Mucosa of descending colon (tissue), 3 donors: ENCODE measurements around the gene ZNF71. TPM values are rescaled to one million over a fixed set of nuclear protein-coding genes. Genes with fewer than 3 reads are reported as not detected.
A peak's percentile ranks its signal among the peaks of the same experiment; 100 is the strongest.

Source experiments
- ATAC-seq: fragments of 200-7000 bp; cut with Tn5 transposase; one replicate; pipeline ENCODE4 v1.9.1; 2020; ENCODE audit warnings: mild to moderate bottlenecking, moderate library complexity
- DNase-seq, 3 donors: peaks; one replicate each; pipeline ENCODE4 v3.0.0-alpha.2; 2020
- H3K36me3 ChIP-seq: fragments of 200-600 bp; one replicate; pipeline ENCODE4 v1.8.0; 2021; ENCODE audit warnings: low read depth, mild to moderate bottlenecking
- H3K4me1 ChIP-seq: fragments of 200-600 bp; one replicate; pipeline ENCODE4 v1.8.0; 2021; ENCODE audit warnings: low read depth, mild to moderate bottlenecking
- H3K4me3 ChIP-seq: fragments of 200-600 bp; one replicate; pipeline ENCODE4 v1.8.0; 2021; ENCODE audit warnings: mild to moderate bottlenecking
- H3K9me3 ChIP-seq: fragments of 200-600 bp; one replicate; pipeline ENCODE4 v1.8.0; 2021; ENCODE audit warnings: mild to moderate bottlenecking
- intact Hi-C, 2 donors: fragments of 100-400 bp; cut with DNase I in 1 of 2; cut with micrococcal nuclease in 1 of 2; formaldehyde crosslinking; loops; one replicate each; pipeline versions ENCODE4 v1.11.0 to v1.11.1; 2022; cut with DNase I, micrococcal nuclease
- total RNA-seq, 3 donors: library from RNA; stranded (reverse); fragmentation: NEBNext Ultra II Directional in 2 of 3; extraction: Animal tissue kit (Norgen Biotek cat#: 25700) in 2 of 3; gene quantifications; one replicate each; pipeline versions ENCODE4 v1.2.1 to v1.2.4, GENCODE V29; 2021 to 2023
- TF ChIP-seq, protein P1 (sequence below): fragments of 200-600 bp; IDR thresholded peaks from one replicate; pipeline ENCODE4 v1.8.0; 2022; ENCODE audit warnings: antibody characterized with exemption, mild to moderate bottlenecking
- donor health status: DM: no; HTN: no; CAD: no; lungs with moderate emphysema.
- donor health status: DM: no; HTN: no; CAD: no.
- donor health status: DM: no; HTN: yes; CAD: no.

The ZNF71 gene
- total RNA-seq, 3 donors from 2014 or later = 2.8 to 12.2 (median 3.2) TPM

DNA sequence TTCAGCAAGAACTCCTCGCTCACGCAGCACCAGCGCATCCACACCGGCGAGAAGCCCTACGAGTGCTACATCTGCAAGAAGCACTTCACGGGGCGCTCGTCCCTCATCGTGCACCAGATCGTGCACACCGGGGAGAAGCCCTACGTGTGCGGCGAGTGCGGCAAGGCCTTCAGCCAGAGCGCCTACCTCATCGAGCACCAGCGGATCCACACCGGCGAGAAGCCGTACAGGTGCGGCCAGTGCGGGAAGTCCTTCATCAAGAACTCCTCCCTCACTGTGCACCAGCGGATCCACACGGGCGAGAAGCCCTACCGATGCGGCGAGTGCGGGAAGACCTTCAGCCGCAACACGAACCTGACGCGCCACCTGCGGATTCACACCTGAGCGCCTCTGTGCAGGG, 27.3 kb downstream of the ZNF71 start:
- TF ChIP-seq, protein P1, sequence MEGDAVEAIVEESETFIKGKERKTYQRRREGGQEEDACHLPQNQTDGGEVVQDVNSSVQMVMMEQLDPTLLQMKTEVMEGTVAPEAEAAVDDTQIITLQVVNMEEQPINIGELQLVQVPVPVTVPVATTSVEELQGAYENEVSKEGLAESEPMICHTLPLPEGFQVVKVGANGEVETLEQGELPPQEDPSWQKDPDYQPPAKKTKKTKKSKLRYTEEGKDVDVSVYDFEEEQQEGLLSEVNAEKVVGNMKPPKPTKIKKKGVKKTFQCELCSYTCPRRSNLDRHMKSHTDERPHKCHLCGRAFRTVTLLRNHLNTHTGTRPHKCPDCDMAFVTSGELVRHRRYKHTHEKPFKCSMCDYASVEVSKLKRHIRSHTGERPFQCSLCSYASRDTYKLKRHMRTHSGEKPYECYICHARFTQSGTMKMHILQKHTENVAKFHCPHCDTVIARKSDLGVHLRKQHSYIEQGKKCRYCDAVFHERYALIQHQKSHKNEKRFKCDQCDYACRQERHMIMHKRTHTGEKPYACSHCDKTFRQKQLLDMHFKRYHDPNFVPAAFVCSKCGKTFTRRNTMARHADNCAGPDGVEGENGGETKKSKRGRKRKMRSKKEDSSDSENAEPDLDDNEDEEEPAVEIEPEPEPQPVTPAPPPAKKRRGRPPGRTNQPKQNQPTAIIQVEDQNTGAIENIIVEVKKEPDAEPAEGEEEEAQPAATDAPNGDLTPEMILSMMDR = no peak
- ATAC-seq = no peak
- no peak for DNase-seq
- Histone ChIP-seq H3K9me3 (peaks cover 98% of the 10 kb centered on the region), H3K4me1 (no peaks in the 10 kb centered on the region), H3K4me3 (no peak overlapping the region), H3K36me3 (peaks cover 5% of the 10 kb centered on the region)
- intact Hi-C loops = no loop called here

GRCh38 chr19:56623006-56623405, 27.9 kb downstream of the ZNF71 start:
- ATAC-seq = no peak
- DNase-seq = no peak
- no peaks in the 10 kb centered on the region for H3K4me1 ChIP-seq
- peaks cover 5% of the 10 kb centered on the region for H3K36me3 ChIP-seq
- H3K4me3 ChIP-seq = no peak overlapping the region
- peaks cover 98% of the 10 kb centered on the region for H3K9me3 ChIP-seq
- intact Hi-C loops = no loop called here
- TF ChIP-seq, protein P1 = no peak

- TF ChIP-seq, protein P1 = no peak
- no peak for ATAC-seq
- Histone ChIP-seq H3K9me3 (peaks cover 97% of the 10 kb centered on the region), H3K36me3 (peaks cover 5% of the 10 kb centered on the region), H3K4me3 (no peak overlapping the region), H3K4me1 (no peaks in the 10 kb centered on the region)
- no peak for DNase-seq
- intact Hi-C loops = no loop called here
Observed at GRCh38 chr19:56625708-56626107, 30.6 kb downstream of the ZNF71 start.

- intact Hi-C loops = no loop called here
- DNase-seq = no peak
- H3K4me3 ChIP-seq = no peak overlapping the region
Observed at GRCh38 chr19:56633021-56633420, 37.9 kb downstream of the ZNF71 start.

GRCh38 chr19:56637976-56638555, 43.0 kb downstream of the ZNF71 start:
- intact Hi-C loops = no loop called here
- Histone ChIP-seq H3K36me3 (no peaks in the 10 kb centered on the region), H3K4me1 (no peaks in the 10 kb centered on the region), H3K4me3 (no peak overlapping the region), H3K9me3 (peaks cover 93% of the 10 kb centered on the region)
- DNase-seq = peak in 2 of 3 donors; percentile 38 to 58
- peak; percentile 29 for ATAC-seq
- TF ChIP-seq, protein P1 = no peak

More at GRCh38 chr19:56633021-56633420, 37.9 kb downstream of the ZNF71 start:
- no peaks in the 10 kb centered on the region for H3K4me1 ChIP-seq
- H3K36me3 ChIP-seq = no peaks in the 10 kb centered on the region
- peaks cover 94% of the 10 kb centered on the region for H3K9me3 ChIP-seq
- TF ChIP-seq, protein P1 = no peak
- ATAC-seq = no peak

GRCh38 chr19:56639217-56639616, 44.1 kb downstream of the ZNF71 start:
- H3K36me3 ChIP-seq = no peaks in the 10 kb centered on the region
- ATAC-seq = no peak
- DNase-seq = peak in 1 of 3 donors; percentile 4
- TF ChIP-seq, protein P1 = no peak
- no peak overlapping the region for H3K4me3 ChIP-seq
- H3K9me3 ChIP-seq = peaks cover 89% of the 10 kb centered on the region
- H3K4me1 ChIP-seq = no peaks in the 10 kb centered on the region
- intact Hi-C loops = no loop called here
